ENCODE measurements around the gene SLC12A8. TPM values are rescaled to one million over a fixed set of nuclear protein-coding genes. Genes with fewer than 3 reads are reported as not detected.

Gene SLC12A8
- total and polyA plus RNA-seq, 2 donors (not counting 1 experiment from before 2014, with no cell fraction given) = 0.57 to 1.1 TPM

GRCh38 chr3:125143982-125144652 is 68.4 kb downstream of the SLC12A8 start:
- peaks cover 0 to 15% (median 0%) of the 10 kb centered on the region in 3 donors for H3K9me3 ChIP-seq (ENCODE audit: control extremely low read depth in 1 of 3, control insufficient read depth in 2 of 3, insufficient read depth in 1 of 3, low read length in 2 of 3)
- POLR2A ChIA-PET = no interaction called here
- no peak overlapping the region for H2AFZ ChIP-seq (ENCODE audit: insufficient read depth, low read depth, low read length, poor library complexity, severe bottlenecking)
- no peaks in the 10 kb centered on the region for H3K27me3 ChIP-seq (replicated peaks in 1 of 4; ENCODE audit: control extremely low read depth in 1 of 4, control insufficient read depth in 3 of 4, insufficient read depth in 4 of 4, low read length in 3 of 4)
- Mint-ChIP-seq H3K27ac (no peak overlapping the region), H3K9me3 (ENCODE audit: insufficient read depth) (no peaks in the 10 kb centered on the region), H3K4me1 (peaks cover 69% of the 10 kb centered on the region), H3K27me3 (no peaks in the 10 kb centered on the region), H3K4me3 (no peak overlapping the region)
- no peak for ATAC-seq (ENCODE audit: low read depth)
- CTCF ChIA-PET = no interaction called here
- TF ChIP-seq EZH2 (IDR thresholded peaks at IDR 0.05; ENCODE audit: borderline replicate concordance, insufficient read depth, low read depth, low read length, poor library complexity, severe bottlenecking) (no peak), CTCF (IDR thresholded peaks at IDR 0.05) (no peak)
- H3K4me2 ChIP-seq (replicated peaks; ENCODE audit: low read depth, low read length, poor library complexity, severe bottlenecking) = no peak overlapping the region
- H3K4me3 ChIP-seq (ENCODE audit: control extremely low read depth in 1 of 5, extremely low read depth in 1 of 5, insufficient read depth in 1 of 5, low read depth in 2 of 5, low read length in 4 of 5) = no peak overlapping the region
- H3K36me3 ChIP-seq (replicated peaks in 1 of 2; ENCODE audit: control extremely low read depth in 1 of 2, control insufficient read depth in 1 of 2, extremely low read depth in 1 of 2, insufficient read depth in 2 of 2, low read length in 1 of 2) = no peaks in the 10 kb centered on the region
- H3K27ac ChIP-seq (ENCODE audit: low read length in 2 of 2) = no peak overlapping the region
- H3K4me1 ChIP-seq (ENCODE audit: control insufficient read depth in 2 of 2, insufficient read depth in 2 of 2, low read length in 2 of 2) = peaks cover 57 to 92% of the 10 kb centered on the region in 2 donors
- 92% methylated on average over 4 of the region's 7 CpGs for WGBS (ENCODE audit: insufficient coverage)
- H3K79me2 ChIP-seq (ENCODE audit: control insufficient read depth, insufficient read depth, low read length) = no peaks in the 10 kb centered on the region
- intact Hi-C loops (cut with micrococcal nuclease) = loop anchor here (5.0 kb wide), 2 partner anchors 217 to 233 kb away; partner anchors contain the start of gene ZNF148
- DNase-seq = no peak
- no peak overlapping the region for H3K9ac ChIP-seq (ENCODE audit: low read length)
- H4K20me1 ChIP-seq (ENCODE audit: control insufficient read depth, insufficient read depth, low read length, poor library complexity, severe bottlenecking) = no peaks in the 10 kb centered on the region

GRCh38 chr3:125143538-125143937 is 69.0 kb downstream of the SLC12A8 start:
- ATAC-seq (ENCODE audit: low read depth) (no peak), DNase-seq (no peak)
- TF ChIP-seq CTCF (IDR thresholded peaks at IDR 0.05) = no peak
- no peak for TF ChIP-seq EZH2 (IDR thresholded peaks at IDR 0.05; ENCODE audit: borderline replicate concordance, insufficient read depth, low read depth, low read length, poor library complexity, severe bottlenecking)
- Mint-ChIP-seq H3K27me3 (no peaks in the 10 kb centered on the region), H3K9me3 (ENCODE audit: insufficient read depth) (no peaks in the 10 kb centered on the region), H3K4me3 (no peak overlapping the region), H3K27ac (no peak overlapping the region), H3K4me1 (peaks cover 64% of the 10 kb centered on the region)
- Histone ChIP-seq H3K9ac (ENCODE audit: low read length) (no peak overlapping the region), H3K36me3 (replicated peaks in 1 of 2; ENCODE audit: control extremely low read depth in 1 of 2, control insufficient read depth in 1 of 2, extremely low read depth in 1 of 2, insufficient read depth in 2 of 2, low read length in 1 of 2) (no peaks in the 10 kb centered on the region), H3K27me3 (replicated peaks in 1 of 4; ENCODE audit: control extremely low read depth in 1 of 4, control insufficient read depth in 3 of 4, insufficient read depth in 4 of 4, low read length in 3 of 4) (no peaks in the 10 kb centered on the region), H3K4me3 (ENCODE audit: control extremely low read depth in 1 of 5, extremely low read depth in 1 of 5, insufficient read depth in 1 of 5, low read depth in 2 of 5, low read length in 4 of 5) (no peak overlapping the region), H3K4me2 (replicated peaks; ENCODE audit: low read depth, low read length, poor library complexity, severe bottlenecking) (no peak overlapping the region), H2AFZ (ENCODE audit: insufficient read depth, low read depth, low read length, poor library complexity, severe bottlenecking) (no peak overlapping the region), H4K20me1 (ENCODE audit: control insufficient read depth, insufficient read depth, low read length, poor library complexity, severe bottlenecking) (no peaks in the 10 kb centered on the region), H3K9me3 (ENCODE audit: control extremely low read depth in 1 of 3, control insufficient read depth in 2 of 3, insufficient read depth in 1 of 3, low read length in 2 of 3) (peaks cover 0 to 10% (median 0%) of the 10 kb centered on the region in 3 donors), H3K4me1 (ENCODE audit: control insufficient read depth in 2 of 2, insufficient read depth in 2 of 2, low read length in 2 of 2) (peaks cover 52 to 92% of the 10 kb centered on the region in 2 donors), H3K79me2 (ENCODE audit: control insufficient read depth, insufficient read depth, low read length) (no peaks in the 10 kb centered on the region), H3K27ac (ENCODE audit: low read length in 2 of 2) (no peak overlapping the region)
- POLR2A ChIA-PET = no interaction called here
- WGBS (ENCODE audit: insufficient coverage) = 95% methylated on average over 2 of the region's 3 CpGs
- intact Hi-C loops (cut with micrococcal nuclease) = loop anchor here (5.0 kb wide), 2 partner anchors 216 to 234 kb away; partner anchors contain the start of gene ZNF148
- CTCF ChIA-PET = interaction anchor here (1.5 kb wide), 1 partner anchor 148 kb away, joined by 3 read pairs; no protein-coding TSS in a partner anchor

Data from B cell (primary cell).